ENCODE data around the gene SPDYE18.
"Not testable (repeated sequence)": the region's sequence is repeated elsewhere in the genome, so short reads cannot be mapped to it uniquely, and the experiment has no call there.

Gene SPDYE18

DNA sequence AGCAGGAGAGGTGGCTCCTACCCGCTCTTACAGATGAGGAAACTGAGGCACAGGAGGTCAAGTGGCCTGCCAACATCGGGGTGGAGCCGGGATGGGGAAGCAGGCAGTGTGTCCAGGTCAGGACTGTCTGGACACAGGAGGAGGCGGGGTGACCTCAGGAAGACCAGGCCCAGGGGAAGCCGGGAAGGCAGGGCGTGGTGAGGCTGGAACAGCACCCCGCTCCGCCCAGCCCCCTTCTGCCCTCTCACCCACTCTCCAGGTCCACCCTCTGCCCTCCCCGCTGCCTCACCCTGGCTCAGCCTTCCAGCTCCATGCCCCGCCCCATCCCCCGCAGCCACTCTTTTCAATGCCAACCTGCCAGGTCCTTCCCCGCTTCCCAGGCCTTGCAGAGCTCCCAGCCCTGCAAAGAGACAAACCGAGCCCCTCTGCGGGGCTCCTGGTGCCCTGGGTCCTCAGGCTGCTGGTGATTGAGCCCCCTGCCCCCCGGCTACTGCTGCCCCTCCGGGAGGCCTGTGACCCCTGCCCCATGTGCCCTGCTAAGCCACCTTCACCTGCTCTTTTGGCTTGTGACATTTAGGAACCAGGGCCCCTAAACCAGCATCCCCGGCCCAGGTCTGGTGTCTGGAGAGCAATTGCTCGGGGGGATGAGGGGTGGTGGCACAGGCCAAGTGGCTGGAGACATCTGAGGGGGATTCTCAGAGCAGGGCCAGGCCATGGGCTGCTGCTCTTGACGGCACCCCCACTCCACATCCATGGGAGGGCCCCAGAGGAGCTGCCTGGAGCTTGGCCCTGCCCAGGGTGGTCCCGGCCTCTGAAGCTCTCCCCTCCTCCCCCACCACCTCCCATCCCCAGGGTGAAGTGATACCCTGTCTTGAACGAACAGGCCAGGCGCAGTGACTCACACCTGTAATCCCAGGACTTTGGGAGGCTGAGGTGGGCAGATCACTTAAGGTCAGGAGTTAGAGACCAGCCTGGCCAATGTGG is 55.9 kb downstream of the SPDYE18 start:
- DNase-seq (ENCODE audit: insufficient read length, low spot score); FAIRE-seq: not testable (repeated sequence)

DNA sequence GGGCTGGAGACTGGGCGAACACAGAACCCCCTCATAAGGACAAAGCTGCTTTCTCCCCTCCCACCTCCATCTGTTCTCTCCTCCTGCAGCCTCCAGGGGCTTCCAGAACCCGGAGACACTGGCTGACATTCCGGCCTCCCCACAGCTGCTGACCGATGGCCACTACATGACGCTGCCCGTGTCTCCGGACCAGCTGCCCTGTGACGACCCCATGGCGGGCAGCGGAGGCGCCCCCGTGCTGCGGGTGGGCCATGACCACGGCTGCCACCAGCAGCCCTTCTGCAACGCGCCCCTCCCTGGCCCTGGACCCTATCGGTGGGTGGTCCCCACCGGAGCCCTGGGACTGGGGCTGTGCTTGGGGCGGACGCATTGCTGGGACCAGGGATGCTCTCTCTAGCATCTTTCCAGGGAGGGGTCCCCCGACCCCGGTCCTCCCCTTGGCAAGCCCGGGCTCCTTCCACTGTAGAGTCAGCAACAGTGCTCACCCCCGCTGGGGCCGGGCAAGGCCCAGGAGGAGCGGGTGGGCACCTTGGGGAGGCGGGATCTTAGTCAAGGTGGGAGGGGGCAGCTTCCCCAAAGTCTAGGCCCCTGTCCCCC is 56.8 kb downstream of the SPDYE18 start:
- DNase-seq (ENCODE audit: insufficient read length, low spot score); FAIRE-seq: not testable (repeated sequence)

DNA sequence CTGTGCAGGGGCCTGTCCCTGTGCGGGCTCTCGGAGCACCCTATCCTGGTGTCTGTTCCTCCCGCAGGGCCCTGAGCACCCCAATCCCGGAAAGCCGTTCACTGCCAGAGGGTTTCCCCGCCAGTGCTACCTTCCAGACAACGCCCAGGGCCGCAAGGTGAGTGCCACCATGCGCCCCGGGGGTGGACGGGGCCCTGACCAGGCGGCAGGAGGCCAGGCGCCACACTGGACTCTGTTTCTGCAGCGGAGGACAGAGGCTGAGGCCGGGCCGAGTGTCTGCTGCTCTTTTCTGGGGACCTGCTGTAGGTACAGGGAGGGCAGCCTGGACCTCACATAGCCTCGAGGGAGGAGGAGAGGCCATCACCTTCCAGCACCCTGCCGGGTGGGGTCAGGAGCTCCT is 58.2 kb downstream of the SPDYE18 start:
- not testable (repeated sequence) for DNase-seq (ENCODE audit: insufficient read length, low spot score); FAIRE-seq

DNA sequence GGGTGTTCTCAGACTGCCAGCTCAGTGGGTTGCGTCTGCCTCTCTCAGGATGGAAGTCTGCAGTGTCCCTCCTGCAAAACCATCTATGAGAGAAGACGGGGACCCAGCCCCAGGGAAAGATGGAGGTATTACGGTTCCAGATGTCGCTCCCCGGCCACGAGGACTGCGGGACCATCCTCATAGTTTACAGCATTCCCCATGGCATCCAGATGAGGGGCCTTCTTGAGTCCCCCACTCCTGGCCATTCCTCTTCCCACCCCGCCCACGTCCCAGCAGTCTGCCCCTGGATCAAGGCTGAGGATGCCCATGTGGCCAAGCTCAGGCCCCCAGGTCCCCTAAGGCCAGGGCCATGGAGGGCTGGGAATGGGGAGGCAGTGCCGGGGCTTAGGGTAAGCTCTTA is 59.1 kb downstream of the SPDYE18 start:
- not testable (repeated sequence) for FAIRE-seq
- DNase-seq (ENCODE audit: insufficient read length, low spot score): peak; percentile 2

DNA sequence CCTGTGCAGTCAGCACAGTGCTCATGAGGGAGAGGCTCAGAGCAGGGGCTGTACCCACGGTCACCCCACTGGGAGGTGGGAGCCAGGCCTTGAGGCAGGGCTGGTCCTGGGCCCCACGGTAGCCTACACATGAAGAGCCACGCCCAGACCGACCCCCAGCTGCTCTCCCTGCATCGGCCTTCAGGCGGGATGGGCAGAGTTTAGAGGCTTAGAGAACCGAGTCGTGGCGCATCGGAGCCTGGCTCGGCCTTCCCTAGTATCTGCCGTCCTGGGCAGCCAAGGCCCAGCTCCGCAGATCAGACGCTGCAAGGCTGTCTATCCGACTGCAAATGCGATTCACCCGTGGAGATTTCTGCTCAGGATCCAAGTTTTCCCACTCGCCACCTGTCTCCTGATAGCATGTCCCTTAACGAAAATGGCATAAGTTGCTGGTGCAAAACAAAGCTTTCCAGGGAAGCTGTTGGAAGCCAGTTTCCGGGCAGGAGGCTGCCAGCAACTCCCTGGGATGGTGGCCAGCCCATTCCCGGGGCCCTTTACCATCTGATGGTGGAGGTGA is 59.6 kb downstream of the SPDYE18 start:
- FAIRE-seq: not testable (repeated sequence)
- DNase-seq (ENCODE audit: insufficient read length, low spot score): peak; percentile 0

DNA sequence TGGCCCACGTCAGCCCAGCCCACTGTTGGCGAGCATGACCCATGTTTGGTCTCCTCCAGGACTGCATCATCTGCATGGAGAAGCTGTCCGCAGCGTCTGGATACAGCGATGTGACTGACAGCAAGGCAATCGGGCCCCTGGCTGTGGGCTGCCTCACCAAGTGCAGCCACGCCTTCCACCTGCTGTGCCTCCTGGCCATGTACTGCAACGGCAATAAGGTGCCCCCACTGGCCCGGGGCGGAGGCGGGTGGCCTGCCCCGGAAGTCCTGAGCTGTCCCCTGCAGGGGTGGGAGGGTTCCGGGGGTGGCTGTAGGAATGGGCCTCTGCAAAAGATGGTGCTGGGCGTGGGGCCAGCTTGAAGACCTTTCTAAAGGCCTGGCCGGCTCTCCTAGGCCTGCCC is 60.3 kb downstream of the SPDYE18 start:
- peak; percentile 1 for DNase-seq (ENCODE audit: insufficient read length, low spot score)

More for the DNA sequence above, 60.3 kb downstream of the SPDYE18 start:
- not testable (repeated sequence) for FAIRE-seq
